ENCODE measurements around the gene TMED5.
"Not testable (repeated sequence)": the region's sequence is repeated elsewhere in the genome, so short reads cannot be mapped to it uniquely, and the experiment has no call there.

TMED5 gene

GRCh38 chr1:93194231-93194990, 14.2 kb upstream of the TMED5 start:
- H3K4me3 ChIP-seq (ENCODE audit: low read depth, low read length): no peak overlapping the region
- no peak for DNase-seq (ENCODE audit: low read depth)
- no peak for TF ChIP-seq CTCF (IDR thresholded peaks at IDR 0.05; ENCODE audit: control insufficient read depth, extremely low read depth, insufficient read depth)

GRCh38 chr1:93190432-93190831, 10.2 kb upstream of the TMED5 start:
- no peak overlapping the region for H3K4me3 ChIP-seq (ENCODE audit: low read depth, low read length)
- no peak for TF ChIP-seq CTCF (IDR thresholded peaks at IDR 0.05; ENCODE audit: control insufficient read depth, extremely low read depth, insufficient read depth)
- DNase-seq (ENCODE audit: low read depth): no peak

DNA sequence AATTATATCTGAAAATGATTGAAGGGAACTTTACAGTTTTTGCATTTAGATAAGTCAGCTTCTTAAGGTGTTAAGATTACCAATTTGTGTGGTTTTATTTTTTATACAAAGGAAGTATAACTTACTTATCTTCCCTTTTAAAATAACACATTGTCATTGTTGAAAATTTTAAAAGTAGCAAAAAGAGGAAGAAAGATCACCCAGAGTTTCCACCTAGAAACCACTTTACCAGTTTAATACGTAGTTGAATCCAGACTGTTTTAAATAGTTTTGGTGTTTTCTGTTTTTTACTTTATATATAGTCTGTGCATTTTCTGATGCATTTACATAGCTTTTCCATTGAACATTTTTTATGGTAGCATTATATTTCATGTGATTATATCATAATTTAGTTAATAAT, 6.5 kb upstream of the TMED5 start:
- TF ChIP-seq CTCF (IDR thresholded peaks at IDR 0.05; ENCODE audit: control insufficient read depth, extremely low read depth, insufficient read depth): no peak
- H3K4me3 ChIP-seq (ENCODE audit: low read depth, low read length): no peak overlapping the region
- no peak for DNase-seq (ENCODE audit: low read depth)

GRCh38 chr1:93180723-93181613, 755 bp upstream of the TMED5 start, which contains the start of gene CCDC18:
TSS of gene CCDC18 (plus strand) at chr1:93180724. CDS start at chr1:93183362, 2,638 bp downstream.
- H3K4me3 ChIP-seq (ENCODE audit: low read depth, low read length): peak within 1 kb of the TSS; percentile 75
- TF ChIP-seq CTCF (IDR thresholded peaks at IDR 0.05; ENCODE audit: control insufficient read depth, extremely low read depth, insufficient read depth): no peak
- DNase-seq (ENCODE audit: low read depth): no peak

DNA sequence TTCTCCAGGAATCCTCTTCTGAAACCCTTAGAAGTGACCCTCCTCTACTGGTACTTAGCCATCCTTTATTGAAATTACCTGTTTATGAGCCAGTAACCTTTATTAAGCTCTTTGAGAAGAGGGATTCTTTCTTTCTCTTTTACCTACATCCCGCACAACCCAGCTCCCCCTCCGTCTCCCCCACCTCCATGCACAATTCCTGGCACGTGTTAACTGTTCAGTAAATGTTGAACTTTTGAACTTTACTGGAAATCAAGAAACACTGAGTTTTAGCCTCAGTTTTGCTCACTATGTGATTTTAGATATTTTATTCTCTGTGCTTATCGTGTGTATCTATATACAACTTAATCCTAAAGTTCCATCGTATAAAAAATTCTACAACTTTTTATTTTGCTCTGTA, 1.8 kb downstream of the TMED5 start:
- no peak for TF ChIP-seq CTCF (IDR thresholded peaks at IDR 0.05; ENCODE audit: control insufficient read depth, extremely low read depth, insufficient read depth)
- no peak for DNase-seq (ENCODE audit: low read depth)

DNA sequence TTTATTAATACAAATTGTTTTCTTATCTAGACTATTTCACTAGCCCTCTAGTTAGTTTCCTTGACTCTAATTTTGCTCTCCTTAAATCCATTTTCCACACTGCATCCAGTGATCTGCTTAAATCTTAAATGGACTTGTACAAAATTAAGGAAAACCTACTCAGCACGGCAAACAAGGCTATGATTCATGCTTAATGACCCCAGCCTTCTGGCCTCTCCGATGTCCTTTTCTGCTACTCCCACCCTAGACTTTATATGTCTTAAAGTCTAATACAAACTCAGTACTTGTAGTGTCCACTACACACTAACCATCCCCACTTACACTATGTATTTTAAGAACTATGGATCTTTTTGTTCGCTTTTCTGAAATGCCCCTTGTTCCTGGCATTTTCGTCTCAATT, 2.2 kb downstream of the TMED5 start:
- no peak for TF ChIP-seq CTCF (IDR thresholded peaks at IDR 0.05; ENCODE audit: control insufficient read depth, extremely low read depth, insufficient read depth)
- no peak overlapping the region for H3K4me3 ChIP-seq (ENCODE audit: low read depth, low read length)
- DNase-seq (ENCODE audit: low read depth): no peak

More for the DNA sequence above, 1.8 kb downstream of the TMED5 start:
- peak overlapping the region; percentile 75 for H3K4me3 ChIP-seq (ENCODE audit: low read depth, low read length)

DNA sequence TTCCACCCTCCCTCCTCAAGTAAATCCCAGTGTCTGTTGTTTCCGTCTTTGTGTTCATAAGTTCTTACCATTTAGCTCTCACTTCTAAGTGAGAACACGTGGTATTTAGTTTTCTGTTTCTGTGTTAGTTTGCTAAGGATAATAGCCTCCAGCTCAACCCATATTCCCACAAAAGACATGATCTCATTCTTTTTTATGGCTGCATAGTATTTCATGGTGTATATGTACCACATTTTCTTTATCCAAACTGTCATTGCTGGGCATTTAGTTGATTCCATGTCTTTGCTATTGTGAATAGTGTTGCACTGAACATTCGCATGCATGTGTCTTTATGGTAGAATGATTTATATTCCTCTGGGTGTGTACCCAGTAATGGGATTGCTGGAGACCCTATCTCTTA, 5.6 kb downstream of the TMED5 start:
- not testable (repeated sequence) for H3K4me3 ChIP-seq (ENCODE audit: low read depth, low read length); DNase-seq (ENCODE audit: low read depth)

All from LNCaP clone FGC (cell line).